ENCODE data around the gene PPL.

The PPL gene

GRCh38 chr16:4894276-4895150 lies 42.4 kb downstream of the PPL start:
- no peak for TF ChIP-seq CTCF (IDR thresholded peaks at IDR 0.05; ENCODE audit: extremely low read depth, insufficient read depth, missing control alignments)
- in situ Hi-C loops (cut with MboI; ENCODE audit: low pct_unique_long_range_greater_than_20kb, low sequenced_read_pairs, unreplicated experiment): no loop called here
- DNase-seq (ENCODE audit: low spot score): no peak

GRCh38 chr16:4893103-4893862 lies 43.7 kb downstream of the PPL start:
- in situ Hi-C loops (cut with MboI; ENCODE audit: low pct_unique_long_range_greater_than_20kb, low sequenced_read_pairs, unreplicated experiment): no loop called here
- TF ChIP-seq CTCF (IDR thresholded peaks at IDR 0.05; ENCODE audit: extremely low read depth, insufficient read depth, missing control alignments): no peak
- no peak for DNase-seq (ENCODE audit: low spot score)

GRCh38 chr16:4892361-4893102 lies 44.4 kb downstream of the PPL start:
- in situ Hi-C loops (cut with MboI; ENCODE audit: low pct_unique_long_range_greater_than_20kb, low sequenced_read_pairs, unreplicated experiment): no loop called here
- TF ChIP-seq CTCF (IDR thresholded peaks at IDR 0.05; ENCODE audit: extremely low read depth, insufficient read depth, missing control alignments): no peak
- no peak for DNase-seq (ENCODE audit: low spot score)

GRCh38 chr16:4891886-4892216 lies 45.1 kb downstream of the PPL start:
- in situ Hi-C loops (cut with MboI; ENCODE audit: low pct_unique_long_range_greater_than_20kb, low sequenced_read_pairs, unreplicated experiment): no loop called here
- no peak for TF ChIP-seq CTCF (IDR thresholded peaks at IDR 0.05; ENCODE audit: extremely low read depth, insufficient read depth, missing control alignments)

GRCh38 chr16:4891097-4891885 lies 45.7 kb downstream of the PPL start:
- in situ Hi-C loops (cut with MboI; ENCODE audit: low pct_unique_long_range_greater_than_20kb, low sequenced_read_pairs, unreplicated experiment): no loop called here
- no peak for DNase-seq (ENCODE audit: low spot score)
- no peak for TF ChIP-seq CTCF (IDR thresholded peaks at IDR 0.05; ENCODE audit: extremely low read depth, insufficient read depth, missing control alignments)

More at GRCh38 chr16:4891886-4892216, 45.1 kb downstream of the PPL start:
- DNase-seq (ENCODE audit: low spot score): no peak

GRCh38 chr16:4890686-4891085 lies 46.3 kb downstream of the PPL start:
- TF ChIP-seq CTCF (IDR thresholded peaks at IDR 0.05; ENCODE audit: extremely low read depth, insufficient read depth, missing control alignments): no peak
- in situ Hi-C loops (cut with MboI; ENCODE audit: low pct_unique_long_range_greater_than_20kb, low sequenced_read_pairs, unreplicated experiment): no loop called here
- DNase-seq (ENCODE audit: low spot score): no peak
